NCI-H526 (cell line): ENCODE results near the gene MAP3K21.

Experiments used
- DNase-seq, 2 experiments: peaks; one replicate each; lab custom pipeline; 2025; lab: John Stamatoyannopoulos, UW

The MAP3K21 gene

DNA sequence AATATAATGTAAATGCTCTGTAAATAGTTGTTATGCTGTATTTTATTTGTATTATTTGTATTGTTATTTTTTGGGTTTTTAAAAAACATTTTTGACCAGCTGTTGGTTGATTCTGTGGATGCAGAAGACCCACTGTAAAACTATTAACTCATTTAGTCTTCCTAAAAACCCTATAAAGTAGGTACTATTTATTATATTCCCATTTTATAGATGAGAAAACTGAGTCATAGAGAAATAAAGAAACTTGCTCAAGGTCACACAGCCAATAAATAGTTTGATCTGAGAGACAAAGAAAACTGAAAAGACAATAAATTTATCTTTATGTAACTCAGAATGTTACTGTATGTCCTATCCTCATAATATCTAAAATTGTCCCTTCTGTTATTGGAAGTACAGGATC lies 1.2 kb upstream of the MAP3K21 start:
- no peak for DNase-seq

DNA sequence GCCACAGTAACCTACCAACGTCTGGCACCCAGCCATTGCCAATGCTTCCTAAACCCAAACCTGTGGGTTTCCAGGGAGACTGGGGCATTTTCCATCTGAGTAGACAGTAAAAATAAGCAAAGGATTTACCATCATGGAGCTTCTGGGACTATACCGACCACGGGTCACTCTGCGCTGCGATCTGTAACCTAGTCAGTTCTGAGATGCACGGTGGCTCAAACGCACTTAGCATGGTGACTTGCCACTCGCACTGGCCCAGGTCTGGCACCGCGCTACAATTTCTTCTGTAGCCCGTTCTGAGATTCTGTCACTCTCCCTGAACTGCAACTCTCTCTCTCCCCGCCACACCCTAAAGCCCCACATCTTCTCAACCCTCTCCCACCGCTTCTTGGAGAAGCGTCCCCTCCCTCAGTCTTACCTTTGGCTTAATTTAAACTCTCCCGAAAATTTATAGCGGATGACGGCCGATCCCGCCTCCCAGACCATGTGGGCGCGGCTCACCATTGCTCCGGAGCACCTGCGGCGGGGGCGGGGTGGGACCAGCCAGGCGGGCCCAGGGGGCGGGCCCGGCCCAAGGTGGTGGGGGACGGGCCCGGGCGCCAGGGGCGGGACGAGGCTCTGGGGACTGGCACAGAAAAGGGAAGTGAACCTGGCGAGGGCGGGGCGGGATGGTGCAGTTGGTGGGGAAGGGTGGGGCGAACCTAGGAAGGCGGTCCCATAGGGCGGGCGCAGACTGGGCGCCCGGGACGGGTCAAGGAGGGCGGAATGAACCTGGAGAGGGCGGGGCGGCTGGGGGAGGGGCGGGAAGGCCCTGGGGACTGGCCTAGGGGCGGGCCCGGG lies 493 bp upstream of the MAP3K21 start:
- DNase-seq, result peak; percentile 87 to 95

DNA sequence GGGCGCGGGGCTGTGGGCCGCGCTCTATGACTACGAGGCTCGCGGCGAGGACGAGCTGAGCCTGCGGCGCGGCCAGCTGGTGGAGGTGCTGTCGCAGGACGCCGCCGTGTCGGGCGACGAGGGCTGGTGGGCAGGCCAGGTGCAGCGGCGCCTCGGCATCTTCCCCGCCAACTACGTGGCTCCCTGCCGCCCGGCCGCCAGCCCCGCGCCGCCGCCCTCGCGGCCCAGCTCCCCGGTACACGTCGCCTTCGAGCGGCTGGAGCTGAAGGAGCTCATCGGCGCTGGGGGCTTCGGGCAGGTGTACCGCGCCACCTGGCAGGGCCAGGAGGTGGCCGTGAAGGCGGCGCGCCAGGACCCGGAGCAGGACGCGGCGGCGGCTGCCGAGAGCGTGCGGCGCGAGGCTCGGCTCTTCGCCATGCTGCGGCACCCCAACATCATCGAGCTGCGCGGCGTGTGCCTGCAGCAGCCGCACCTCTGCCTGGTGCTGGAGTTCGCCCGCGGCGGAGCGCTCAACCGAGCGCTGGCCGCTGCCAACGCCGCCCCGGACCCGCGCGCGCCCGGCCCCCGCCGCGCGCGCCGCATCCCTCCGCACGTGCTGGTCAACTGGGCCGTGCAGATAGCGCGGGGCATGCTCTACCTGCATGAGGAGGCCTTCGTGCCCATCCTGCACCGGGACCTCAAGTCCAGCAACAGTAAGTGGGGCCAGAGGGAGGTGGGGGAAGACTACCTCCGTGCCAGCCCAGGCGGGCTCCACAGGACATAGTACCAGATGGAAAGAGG lies 808 bp downstream of the MAP3K21 start:
- peak; percentile 21 to 63 for DNase-seq

DNA sequence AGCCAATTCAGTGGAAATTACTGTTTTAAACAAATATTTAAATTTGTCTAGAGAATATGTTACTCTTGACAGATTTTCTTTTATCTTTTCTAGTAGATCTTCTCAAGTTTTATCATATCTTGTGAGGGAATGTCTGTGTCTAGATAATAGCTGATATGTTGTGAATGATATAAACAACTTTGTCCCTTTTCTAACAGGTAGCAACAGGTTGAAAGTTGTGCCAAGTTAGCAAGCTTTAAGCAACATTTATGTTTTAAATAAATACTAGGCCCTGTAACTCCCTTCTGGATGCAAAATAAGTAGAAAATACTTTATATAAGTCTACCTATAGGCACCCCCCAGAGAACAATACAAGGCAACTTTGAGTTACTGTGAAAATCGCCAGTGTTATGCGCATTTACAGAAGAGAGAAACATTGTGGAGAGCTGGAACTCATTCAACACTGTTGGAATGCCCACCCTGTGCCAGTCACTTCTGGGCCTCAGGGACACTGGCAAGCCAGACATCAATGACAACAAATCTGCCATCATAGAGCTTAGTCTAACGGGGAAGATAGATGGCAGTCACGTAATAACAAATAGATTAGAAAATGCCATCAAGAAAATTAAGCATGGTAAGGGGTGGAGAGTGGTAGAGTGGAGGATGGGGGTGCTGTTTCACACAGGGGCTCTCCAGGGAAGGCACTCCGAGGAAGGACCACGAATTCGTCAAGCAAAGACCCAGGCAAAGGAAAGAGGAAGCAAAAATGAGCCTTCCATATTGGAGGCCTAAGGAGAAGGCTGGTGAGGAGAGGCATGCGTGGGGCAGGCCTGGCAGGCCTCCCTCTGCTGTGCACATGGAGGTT lies 4.4 kb downstream of the MAP3K21 start:
- DNase-seq, result no peak

DNA sequence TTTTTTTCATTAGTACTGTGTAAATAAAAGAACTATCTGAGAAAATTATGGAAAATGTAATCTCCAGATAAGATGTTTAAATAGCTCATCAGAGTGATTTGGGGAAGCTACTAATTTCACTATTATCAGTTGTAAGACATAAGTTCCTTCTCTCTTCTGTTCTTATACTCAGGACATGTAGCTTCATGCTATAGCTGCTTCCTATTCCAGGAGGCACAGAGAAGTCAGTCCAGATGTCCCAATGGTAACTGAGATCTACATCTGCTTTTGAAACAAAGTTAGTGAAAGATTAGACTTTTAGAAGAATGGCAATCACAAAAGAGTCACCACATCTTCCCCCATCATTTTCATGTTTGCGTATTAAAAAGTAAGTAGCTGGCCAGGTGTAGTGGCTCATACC lies 5.6 kb downstream of the MAP3K21 start:
- DNase-seq, result no peak

DNA sequence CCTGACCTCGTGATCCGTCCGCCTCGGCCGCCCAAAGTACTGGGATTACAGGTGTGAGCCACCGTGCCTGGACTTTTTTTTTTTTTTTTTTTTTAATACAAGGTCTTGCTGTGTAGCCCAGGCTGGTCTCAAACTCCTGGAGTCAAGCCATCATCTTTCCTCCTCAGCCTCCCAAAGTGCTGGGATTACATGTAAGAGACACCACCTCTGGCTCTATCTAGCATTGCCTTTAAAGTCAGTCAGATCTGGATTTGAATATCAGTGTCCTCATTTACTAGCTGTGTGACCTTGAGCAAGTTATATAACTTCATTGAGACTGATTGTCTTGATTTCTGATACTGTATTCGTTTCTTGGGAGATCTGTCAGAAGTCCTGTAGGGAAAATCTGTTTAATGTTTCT lies 6.6 kb downstream of the MAP3K21 start:
- no peak for DNase-seq

DNA sequence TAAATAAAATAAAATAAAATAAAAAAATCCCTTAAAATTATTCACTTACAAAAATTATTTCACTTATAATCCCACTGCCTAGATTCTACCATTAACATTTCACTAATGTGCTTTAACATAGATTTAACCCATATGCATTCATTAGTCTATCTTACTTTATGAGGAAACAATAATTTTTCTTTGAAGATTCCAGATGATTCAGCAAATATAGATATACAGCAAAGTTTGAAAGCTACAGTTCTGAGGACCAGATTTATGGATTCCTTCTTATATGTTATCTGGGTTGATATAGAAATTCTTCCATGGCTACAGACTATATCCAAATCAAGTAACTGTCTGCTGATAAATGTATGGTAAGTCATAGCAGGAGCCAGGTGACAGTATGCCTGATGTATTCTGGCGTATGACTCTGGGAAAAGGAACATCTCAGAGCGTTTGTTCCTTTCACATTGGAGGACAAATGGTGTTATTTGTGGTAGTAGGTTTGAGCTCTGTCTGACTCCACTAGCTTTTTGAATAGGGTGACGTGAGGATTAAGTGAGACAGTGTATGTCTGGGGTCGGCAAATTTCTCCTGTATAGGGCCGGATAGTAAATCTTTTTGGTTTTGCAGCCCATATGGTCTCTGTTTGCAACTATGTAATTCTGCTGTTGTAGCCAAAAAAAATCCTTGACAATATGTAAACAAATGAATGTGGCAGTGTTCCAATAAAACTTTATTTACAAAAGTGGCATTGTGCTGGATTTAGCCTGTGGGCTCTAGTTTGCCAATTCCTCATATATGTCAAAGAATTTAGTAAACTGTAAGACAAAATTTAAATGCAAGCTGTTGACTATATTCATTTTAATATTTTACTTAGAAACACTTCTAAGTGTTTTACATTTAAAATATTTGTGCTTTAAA lies 9.3 kb downstream of the MAP3K21 start:
- DNase-seq, result no peak

DNA sequence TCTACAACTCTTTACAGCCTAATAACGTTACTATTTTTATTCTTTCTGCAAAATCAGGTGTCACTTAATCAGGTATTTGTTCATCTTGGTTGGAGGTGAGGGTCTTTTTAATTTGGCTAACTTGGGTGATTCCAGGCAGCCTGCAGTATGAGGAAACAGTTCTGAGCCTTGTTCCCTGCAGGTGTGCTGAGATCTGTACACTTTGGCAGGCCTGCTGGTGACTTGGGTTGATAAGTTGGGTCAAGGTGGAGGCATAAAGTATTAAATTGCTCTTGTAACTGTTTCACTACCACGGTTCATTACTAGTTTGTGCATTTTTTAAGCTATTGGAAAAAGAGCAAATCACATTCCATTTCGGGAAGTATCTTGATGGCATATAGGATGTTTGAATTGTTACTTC lies 10.0 kb downstream of the MAP3K21 start:
- no peak for DNase-seq

DNA sequence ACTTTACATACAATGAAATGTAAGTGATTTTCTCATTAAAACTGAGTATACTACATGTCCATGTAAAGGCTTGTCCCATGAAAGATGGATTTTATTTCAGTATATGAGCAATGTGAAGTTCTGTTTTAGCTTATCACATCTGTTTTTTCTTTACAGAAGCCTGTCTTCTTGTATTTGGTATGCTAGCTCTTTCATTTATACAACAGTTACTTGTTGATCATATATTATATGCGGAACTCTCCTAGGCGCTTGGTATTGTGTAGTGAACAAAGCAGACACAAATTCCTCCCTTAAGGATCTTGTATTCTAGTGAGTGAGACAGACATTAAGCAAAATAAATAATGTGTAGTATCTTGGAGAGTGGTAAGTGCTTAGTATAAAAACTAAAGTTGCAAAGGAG lies 10.6 kb downstream of the MAP3K21 start:
- DNase-seq, result no peak

DNA sequence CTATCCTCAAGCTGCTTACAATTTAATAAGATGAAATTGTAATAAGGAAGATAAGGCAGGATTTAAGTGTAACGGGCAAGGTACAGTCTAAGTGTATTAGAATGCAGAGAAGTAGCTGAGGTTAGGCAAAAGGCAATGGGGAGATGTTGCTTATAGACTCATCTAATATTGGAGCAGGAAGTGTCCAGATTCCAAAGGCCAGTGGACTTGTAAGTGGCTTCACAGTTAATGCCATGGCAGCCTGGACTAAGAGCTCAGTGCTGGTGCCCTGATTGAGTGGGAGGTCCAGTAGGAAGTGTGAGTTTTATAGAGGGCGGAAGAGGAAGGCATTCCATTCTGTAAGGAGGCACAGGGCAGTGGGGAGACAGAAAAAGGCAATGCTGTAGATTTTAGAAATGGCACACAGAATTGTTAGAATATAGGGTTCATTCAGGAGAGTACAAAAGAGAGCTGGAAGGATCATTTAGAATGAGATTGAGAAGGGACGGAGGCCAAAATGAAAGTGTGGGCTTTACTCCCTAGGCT lies 12.6 kb downstream of the MAP3K21 start:
- no peak for DNase-seq

DNA sequence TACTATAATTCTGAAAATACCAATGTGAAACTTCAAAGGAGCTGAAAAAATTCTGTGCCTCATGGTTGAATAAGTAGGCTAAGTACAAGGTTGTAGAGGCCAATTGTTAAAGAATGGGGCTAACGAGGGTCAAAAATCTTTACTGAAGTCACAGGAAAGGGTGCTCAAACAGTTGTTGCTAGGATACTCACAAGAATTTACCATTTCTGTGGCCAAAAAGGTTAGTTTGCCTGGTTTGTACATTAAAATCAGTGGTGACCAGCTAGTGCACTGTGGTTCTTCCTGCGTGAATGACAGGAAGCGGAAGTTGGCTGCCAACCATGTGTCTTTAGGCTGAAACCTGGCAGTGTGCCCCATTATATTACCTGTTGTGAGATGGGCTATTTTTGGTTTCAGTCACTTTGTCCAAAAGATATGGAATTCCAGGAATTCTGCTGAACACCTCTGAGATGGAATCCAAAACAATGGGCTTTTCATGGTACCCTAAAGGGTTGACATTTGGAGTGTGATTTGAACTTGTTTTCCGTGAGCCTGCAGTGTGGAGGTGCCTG lies 13.5 kb downstream of the MAP3K21 start:
- DNase-seq, result no peak

DNA sequence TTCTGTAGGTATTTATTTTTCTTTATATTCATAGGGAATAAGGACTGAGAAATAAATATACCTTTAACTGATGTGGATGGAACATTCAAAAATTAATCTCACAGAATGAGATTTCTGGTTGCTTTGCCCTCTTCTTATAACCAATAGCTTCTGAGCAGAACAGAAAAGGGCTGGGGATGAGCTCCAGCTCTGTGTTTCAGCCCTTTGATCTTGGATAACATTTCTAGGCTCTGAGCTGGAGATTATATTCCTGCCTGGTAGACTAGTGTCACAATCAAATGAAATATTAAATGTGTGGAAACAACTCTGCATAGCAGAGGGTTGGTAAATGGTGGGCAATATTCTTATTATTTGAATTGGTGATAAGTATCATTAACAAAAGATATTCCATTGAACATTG lies 14.6 kb downstream of the MAP3K21 start:
- no peak for DNase-seq

DNA sequence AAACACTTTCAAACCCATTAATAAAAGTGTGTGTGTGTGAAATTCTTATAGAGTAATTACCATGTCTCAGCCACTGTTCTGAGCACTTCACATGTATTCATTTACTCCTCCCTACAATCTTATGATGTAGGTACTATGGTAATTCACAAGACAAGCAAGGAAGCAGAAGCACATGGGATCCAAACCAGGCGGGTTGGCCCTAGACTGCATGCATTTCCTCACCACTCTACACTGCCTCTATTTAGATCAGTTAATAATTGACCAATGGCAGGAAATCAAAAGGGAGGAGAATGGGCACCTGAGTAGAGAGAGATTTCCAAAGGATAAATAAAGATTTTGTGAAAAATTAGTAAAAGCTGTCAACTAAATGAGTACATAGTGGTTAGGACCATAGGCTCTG lies 15.7 kb downstream of the MAP3K21 start:
- DNase-seq, result no peak

DNA sequence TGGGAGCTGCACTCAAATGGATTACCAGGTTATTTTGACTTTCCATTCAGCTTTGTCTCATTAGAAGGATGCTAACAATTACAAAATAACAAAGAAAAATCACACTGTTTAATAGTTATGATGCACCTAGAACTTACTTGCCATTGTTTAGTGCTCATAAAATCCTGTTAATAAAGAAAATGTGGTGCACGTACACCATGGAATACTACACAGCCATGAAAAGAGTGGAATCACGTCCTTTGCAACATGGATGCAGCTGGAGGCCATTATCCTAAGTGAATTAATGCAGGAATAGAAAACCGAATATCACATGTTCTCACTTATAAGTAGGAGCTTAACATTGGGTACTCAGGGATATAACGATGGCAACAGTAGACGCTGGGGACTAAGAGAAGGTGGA lies 19.8 kb downstream of the MAP3K21 start:
- no peak for DNase-seq

DNA sequence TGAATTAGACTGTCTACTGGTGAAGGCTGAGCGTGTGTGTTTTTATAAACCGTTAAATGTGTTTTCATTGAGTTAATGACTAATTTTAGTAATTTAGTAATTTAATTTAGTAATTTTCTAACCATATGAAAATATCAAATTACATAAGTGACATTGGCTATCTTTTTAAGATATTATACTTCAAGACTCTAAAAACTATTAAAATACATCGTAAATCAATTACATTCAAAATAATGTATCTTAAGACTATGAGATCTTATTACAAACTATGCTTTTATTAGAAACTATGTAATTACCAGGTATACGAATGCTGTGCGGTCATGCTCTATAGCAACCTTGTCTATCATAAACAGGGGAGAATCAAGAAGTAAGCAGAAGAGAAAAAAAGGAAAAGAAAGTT lies 21.6 kb downstream of the MAP3K21 start:
- DNase-seq, result no peak

DNA sequence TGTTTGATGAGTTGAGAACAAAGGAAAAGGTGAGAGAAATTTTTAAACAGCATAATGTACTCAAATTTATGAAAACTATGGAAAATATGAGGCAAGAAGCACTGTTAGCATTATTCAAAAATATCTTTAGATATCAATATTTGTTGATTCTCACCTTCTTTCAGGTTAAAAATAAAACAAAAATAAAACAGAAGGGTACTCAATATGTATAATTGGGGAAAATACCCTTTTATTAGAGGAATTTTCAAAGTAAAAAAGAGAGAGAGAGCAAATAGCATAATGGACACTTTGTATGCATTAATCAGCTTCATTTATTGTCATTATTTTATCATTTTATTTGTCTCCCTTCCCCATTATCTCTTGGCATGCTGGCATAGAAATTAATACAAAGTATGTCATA lies 27.5 kb downstream of the MAP3K21 start:
- DNase-seq, result no peak

DNA sequence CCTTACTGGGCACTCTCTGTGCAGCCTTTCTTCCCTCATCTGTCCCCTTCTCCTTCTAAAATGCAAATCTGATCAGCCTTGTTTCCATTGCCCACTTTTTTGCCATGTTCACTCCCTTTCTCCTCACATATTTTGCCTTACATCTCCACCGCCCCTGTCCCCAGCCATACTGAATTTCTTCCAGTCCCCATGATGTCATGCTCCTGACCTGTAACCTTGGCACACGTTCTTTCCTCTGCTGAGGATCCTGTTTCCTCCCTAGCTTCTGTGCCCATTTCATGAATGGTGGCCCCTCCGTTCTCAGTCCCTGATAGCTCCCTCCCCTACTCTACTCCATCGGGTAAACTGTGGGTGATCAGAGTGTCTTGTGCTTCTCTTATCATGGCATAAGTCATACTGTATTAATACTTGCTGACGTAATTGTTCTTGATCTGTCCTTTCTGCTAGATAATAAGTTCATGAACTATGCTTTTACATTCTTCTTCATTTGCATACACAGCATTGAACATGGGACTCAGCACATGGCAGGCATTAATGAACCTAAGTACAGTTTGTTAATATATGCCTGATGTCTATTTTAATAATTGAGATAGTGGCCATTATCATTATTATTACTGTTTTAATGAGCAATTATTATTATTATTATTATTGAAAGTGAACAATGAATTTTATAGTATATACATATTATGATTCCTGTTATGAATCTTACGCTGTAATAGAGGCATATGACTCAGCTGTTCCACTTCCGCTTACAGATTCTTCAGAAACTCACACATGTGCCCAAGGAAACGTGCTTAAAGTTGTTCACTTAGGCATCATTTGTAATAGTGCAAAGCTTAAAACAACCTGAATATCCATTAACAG lies 28.5 kb downstream of the MAP3K21 start:
- DNase-seq, result no peak

DNA sequence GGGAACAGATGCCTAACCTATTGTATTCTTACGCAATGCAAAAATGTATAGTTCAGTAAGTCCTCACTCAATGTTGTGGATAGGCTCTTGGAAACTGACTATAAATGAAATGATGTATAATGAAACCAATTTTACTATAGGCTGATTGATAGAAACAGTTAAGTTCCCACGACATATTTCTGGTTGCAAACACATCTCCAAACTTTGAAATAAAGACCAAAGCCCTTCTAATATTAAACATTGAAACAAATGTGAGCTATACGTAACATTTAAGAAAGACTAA lies 29.1 kb downstream of the MAP3K21 start:
- DNase-seq, result no peak

DNA sequence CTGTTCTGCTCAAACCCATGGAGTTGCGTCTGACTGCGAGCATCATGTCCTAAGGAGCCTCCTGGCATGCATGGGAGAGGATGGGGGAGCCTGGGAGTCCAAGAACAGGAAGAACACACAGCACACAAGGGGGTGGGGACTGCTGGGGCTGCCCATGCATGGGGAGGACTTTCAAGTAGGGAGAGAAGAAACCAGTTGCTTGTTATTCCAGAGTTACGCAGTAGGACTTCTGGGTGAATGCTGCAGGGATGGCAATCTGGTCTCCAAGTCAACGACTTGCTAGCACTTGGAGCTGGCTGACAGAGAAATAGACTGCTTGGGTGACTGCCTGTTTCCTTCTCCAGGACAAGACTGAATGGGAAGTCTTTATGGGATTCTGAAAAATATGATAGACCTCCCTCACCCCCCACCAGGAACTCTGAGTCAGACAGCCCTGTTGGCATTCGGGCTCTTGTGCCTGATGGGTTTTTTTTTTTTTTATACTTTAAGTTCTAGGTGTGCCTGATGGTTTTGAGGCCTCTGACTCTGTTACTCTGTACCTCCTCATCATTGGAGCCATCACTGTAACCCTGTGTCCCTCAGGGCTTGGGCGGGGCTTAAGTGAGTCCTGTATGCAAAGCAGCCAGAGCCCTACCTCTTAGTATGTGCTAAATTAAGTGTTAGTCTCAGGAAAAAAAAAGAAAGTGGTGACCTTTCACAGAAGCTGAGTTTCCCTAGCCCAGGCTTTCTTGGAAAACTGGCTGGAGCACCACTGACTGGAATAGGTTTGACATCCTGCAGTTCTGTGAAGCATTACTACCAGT lies 30.3 kb downstream of the MAP3K21 start:
- DNase-seq, result peak in 1 of 2 experiments; percentile 5
